ENCODE measurements around the gene STKLD1.
A peak's percentile ranks its signal among the peaks of the same experiment; 100 is the strongest.

The STKLD1 gene

GRCh38 chr9:133375724-133376654, at the start of gene STKLD1, which contains the start of gene SURF4:
TSS of gene STKLD1 (plus strand) at chr9:133376366. CDS start at chr9:133376474, 108 bp downstream.
TSS of gene SURF4 (minus strand) at chr9:133376060. CDS start at chr9:133375969, 91 bp downstream.
- Histone ChIP-seq H3K9me3 (ENCODE audit: control insufficient read depth, insufficient read depth, low read depth, low read length) (no peaks in the 10 kb centered on the region), H3K4me1 (ENCODE audit: control insufficient read depth, insufficient read depth, low read length) (peaks cover 5% of the 10 kb centered on the region), H3K27ac (ENCODE audit: extremely low read depth, low read depth, low read length) (peak within 1 kb of the TSS; percentile 93), H3K4me3 (ENCODE audit: low read depth, low read length) (peak within 1 kb of the TSS; percentile 57), H3K36me3 (ENCODE audit: control insufficient read depth in 2 of 2, insufficient read depth in 1 of 2, low read length in 2 of 2) (peaks cover 7 to 25% of the 10 kb centered on the region in 2 experiments; a peak in 2 of 3 replicates)
- CTCF ChIA-PET, result interaction anchor here (0.6 to 0.9 kb wide), 6 partner anchors 16 to 351 kb away, joined by 3 to 4 read pairs (median 3); no protein-coding TSS in a partner anchor
- POLR2A ChIA-PET, result interaction anchor here (0.7 to 3.9 kb wide), 10 partner anchors 11 to 109 kb away, joined by 3 to 18 read pairs (median 8); partner anchors contain the start of genes CACFD1, MED22, RPL7A and SLC2A6
- TF ChIP-seq REPIN1 (tag by site-specific recombination; IDR thresholded peaks at IDR 0.05; ENCODE audit: low read depth) (no peak), ZSCAN30 (tag by site-specific recombination; IDR thresholded peaks at IDR 0.05) (peak; percentile 79; the same call in 1 of the 2 replicates), YY2 (tag by site-specific recombination; IDR thresholded peaks at IDR 0.05) (no peak), ZBTB10 (tag by site-specific recombination; IDR thresholded peaks at IDR 0.05) (peak; percentile 51; the same call in 1 of the 2 replicates), OVOL3 (tag by site-specific recombination; IDR thresholded peaks at IDR 0.05) (no peak), ZIC2 (tag by site-specific recombination; IDR thresholded peaks at IDR 0.05) (peak; percentile 73), ZSCAN5A (tag by site-specific recombination; IDR thresholded peaks at IDR 0.05) (no peak), GLI2 (tag by site-specific recombination; IDR thresholded peaks at IDR 0.05; ENCODE audit: borderline replicate concordance, low read depth) (no peak), ZNF391 (tag by site-specific recombination; IDR thresholded peaks at IDR 0.05; ENCODE audit: borderline replicate concordance, low read depth) (no peak), GLIS2 (tag by site-specific recombination; IDR thresholded peaks at IDR 0.05) (peak; percentile 97), ZNF629 (tag by site-specific recombination; IDR thresholded peaks at IDR 0.05) (no peak), OSR2 (tag by site-specific recombination; IDR thresholded peaks at IDR 0.05) (no peak), ZNF843 (tag by site-specific recombination; IDR thresholded peaks at IDR 0.05) (0 out of 2 replicates have a peak, but pooled peaks have one; percentile 15), ZBTB26 (tag by site-specific recombination; optimal IDR thresholded peaks at IDR 0.05) (peak; percentile 48), ZFHX2 (tag by site-specific recombination; conservative IDR thresholded peaks at IDR 0.05) (peak; percentile 38; the same call in 1 of the 2 replicates), ZNF449 (tag by site-specific recombination; IDR thresholded peaks at IDR 0.05) (0 out of 2 replicates have a peak, but pooled peaks have one; percentile 52), BCL11A (tag by site-specific recombination; IDR thresholded peaks at IDR 0.05; ENCODE audit: low read depth) (no peak), PRDM1 (tag by site-specific recombination; IDR thresholded peaks at IDR 0.05) (no peak)
- TF ChIP-seq, protein P1, sequence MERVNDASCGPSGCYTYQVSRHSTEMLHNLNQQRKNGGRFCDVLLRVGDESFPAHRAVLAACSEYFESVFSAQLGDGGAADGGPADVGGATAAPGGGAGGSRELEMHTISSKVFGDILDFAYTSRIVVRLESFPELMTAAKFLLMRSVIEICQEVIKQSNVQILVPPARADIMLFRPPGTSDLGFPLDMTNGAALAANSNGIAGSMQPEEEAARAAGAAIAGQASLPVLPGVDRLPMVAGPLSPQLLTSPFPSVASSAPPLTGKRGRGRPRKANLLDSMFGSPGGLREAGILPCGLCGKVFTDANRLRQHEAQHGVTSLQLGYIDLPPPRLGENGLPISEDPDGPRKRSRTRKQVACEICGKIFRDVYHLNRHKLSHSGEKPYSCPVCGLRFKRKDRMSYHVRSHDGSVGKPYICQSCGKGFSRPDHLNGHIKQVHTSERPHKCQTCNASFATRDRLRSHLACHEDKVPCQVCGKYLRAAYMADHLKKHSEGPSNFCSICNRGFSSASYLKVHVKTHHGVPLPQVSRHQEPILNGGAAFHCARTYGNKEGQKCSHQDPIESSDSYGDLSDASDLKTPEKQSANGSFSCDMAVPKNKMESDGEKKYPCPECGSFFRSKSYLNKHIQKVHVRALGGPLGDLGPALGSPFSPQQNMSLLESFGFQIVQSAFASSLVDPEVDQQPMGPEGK (tag by site-specific recombination; IDR thresholded peaks at IDR 0.05), result peak; percentile 76
- TF ChIP-seq, protein P2, sequence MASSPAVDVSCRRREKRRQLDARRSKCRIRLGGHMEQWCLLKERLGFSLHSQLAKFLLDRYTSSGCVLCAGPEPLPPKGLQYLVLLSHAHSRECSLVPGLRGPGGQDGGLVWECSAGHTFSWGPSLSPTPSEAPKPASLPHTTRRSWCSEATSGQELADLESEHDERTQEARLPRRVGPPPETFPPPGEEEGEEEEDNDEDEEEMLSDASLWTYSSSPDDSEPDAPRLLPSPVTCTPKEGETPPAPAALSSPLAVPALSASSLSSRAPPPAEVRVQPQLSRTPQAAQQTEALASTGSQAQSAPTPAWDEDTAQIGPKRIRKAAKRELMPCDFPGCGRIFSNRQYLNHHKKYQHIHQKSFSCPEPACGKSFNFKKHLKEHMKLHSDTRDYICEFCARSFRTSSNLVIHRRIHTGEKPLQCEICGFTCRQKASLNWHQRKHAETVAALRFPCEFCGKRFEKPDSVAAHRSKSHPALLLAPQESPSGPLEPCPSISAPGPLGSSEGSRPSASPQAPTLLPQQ (tag by site-specific recombination; IDR thresholded peaks at IDR 0.05), result peak; percentile 100
- TF ChIP-seq, protein P3, sequence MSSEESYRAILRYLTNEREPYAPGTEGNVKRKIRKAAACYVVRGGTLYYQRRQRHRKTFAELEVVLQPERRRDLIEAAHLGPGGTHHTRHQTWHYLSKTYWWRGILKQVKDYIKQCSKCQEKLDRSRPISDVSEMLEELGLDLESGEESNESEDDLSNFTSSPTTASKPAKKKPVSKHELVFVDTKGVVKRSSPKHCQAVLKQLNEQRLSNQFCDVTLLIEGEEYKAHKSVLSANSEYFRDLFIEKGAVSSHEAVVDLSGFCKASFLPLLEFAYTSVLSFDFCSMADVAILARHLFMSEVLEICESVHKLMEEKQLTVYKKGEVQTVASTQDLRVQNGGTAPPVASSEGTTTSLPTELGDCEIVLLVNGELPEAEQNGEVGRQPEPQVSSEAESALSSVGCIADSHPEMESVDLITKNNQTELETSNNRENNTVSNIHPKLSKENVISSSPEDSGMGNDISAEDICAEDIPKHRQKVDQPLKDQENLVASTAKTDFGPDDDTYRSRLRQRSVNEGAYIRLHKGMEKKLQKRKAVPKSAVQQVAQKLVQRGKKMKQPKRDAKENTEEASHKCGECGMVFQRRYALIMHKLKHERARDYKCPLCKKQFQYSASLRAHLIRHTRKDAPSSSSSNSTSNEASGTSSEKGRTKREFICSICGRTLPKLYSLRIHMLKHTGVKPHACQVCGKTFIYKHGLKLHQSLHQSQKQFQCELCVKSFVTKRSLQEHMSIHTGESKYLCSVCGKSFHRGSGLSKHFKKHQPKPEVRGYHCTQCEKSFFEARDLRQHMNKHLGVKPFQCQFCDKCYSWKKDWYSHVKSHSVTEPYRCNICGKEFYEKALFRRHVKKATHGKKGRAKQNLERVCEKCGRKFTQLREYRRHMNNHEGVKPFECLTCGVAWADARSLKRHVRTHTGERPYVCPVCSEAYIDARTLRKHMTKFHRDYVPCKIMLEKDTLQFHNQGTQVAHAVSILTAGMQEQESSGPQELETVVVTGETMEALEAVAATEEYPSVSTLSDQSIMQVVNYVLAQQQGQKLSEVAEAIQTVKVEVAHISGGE (tag by site-specific recombination; conservative IDR thresholded peaks at IDR 0.05; ENCODE audit: low read depth), result no peak; the same call in 1 of the 2 replicates
